HG03103 (cell line): Measurements from ENCODE around the gene DBF4.
"Not testable (repeated sequence)": the region's sequence is repeated elsewhere in the genome, so short reads cannot be mapped to it uniquely, and the experiment has no call there.

Source experiments
- ATAC-seq: cut with Tn5 transposase; IDR thresholded peaks from one replicate; pipeline ENCODE4 v1.9.1; 2021; ENCODE audit warnings: low read depth; ENCODE audit not compliant: unreplicated experiment

Gene DBF4

DNA sequence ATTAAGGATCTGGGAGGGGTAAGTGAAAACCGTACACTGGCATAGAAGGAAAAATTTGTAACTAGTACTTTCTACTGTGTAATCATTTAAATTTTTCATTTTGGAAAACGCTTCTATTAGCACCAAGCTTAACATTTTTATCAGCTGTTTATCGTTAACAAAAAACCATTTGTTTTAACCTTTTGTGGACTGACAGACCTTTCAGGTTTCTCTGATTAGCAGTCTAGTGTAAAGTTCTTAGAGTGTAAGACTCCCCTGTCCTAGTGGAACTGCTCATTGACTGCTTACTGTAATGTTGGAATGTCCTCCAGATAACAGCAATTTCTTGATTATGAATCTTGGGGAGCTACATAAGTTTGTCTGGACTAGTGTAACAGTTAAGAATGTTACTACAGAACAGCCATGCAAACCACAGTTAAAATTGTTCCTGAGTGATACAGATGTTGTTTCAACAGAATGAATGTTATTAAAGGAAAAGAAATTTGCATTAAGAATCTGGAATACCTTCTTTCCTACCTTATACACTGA is 2.0 kb downstream of the DBF4 start:
- no peak for ATAC-seq

DNA sequence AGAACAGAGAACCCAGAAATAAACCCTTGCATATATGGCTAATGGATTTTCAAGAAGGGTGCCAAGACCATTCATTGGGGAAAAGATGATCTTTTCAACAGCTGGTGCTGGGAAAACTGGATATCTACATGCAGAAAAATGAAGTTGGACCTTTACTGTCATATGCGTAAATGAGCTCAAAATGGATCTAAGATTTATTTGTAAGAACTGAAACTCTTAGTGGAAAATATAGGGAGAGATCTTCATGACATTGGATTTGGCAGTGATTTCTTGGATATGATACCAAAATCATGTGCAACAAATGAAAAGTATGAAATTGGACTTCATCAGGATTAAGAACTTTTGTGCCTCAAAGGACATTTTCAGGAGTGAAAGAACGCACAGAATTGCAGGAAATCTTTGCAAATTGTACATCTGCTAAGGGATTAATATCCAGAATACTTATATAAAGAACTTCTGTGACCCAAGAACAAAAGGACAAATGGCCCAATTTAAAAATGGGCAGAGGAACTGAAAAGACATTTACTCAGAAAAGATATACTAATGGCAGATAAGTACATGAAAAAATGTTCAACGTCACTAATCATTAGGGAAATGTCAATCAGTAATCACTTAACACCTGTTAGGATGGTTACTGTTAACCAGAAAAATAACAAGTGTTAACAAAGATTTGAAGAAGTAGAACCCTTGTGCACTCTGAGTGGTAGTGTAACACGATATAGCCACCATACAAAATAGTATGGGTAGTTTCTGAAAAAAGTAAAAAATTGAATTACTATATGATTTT is 6.1 kb downstream of the DBF4 start:
- ATAC-seq, result no peak

DNA sequence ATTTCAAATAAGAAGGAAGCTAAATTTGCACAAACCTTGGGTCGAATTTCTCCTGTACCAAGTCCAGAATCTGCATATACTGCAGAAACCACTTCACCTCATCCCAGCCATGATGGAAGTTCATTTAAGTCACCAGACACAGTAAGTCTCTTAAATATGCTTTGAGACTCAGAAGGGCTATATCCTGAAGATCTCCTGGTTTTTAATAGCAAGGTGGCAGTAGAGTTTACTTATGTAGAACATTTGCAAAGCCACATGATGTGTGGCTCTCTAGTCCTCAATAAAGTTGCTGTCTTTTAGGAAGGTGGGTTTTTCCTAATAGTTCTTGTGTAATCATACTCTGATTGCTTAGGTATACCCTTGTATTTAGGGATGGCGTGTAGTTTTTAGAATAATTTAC is 8.7 kb downstream of the DBF4 start:
- ATAC-seq, result no peak

DNA sequence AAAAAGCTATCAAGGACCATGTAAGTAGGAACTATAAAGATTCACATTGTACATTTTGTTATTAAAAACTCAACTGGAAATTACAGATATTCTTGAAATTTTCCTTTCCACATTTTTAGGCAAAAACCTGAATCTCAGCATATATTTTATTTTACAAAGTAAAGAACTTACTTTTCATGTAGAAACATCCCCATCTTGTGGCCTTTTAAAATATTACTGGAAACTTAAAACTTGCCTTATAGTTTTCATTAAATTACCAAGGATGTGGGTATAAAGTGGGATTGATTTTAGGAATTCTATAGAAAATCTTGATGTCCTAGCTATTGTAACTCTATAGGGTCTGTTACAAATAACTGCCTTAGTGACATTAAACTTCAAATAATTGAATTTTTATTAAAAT is 10.6 kb downstream of the DBF4 start:
- no peak for ATAC-seq

DNA sequence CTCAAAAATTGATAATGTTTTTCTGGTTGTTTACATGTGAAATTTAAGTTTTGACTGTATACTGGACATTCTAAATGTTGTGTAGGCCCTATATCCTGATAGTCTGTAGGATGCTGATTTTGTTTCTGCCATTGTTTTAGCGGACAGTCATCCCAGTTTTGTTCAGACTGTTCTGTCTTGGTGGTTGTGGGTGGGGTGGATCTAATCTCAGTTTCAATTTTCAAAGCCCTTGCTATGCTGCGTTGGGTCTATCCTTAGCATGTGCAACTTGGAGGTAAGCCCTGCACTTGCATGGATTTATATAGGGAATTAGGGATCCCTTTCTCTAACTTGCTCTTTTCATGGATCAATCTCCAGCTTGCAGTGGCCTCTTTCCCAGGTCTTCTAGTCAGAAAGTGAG is 19.1 kb downstream of the DBF4 start:
- ATAC-seq, result no peak

DNA sequence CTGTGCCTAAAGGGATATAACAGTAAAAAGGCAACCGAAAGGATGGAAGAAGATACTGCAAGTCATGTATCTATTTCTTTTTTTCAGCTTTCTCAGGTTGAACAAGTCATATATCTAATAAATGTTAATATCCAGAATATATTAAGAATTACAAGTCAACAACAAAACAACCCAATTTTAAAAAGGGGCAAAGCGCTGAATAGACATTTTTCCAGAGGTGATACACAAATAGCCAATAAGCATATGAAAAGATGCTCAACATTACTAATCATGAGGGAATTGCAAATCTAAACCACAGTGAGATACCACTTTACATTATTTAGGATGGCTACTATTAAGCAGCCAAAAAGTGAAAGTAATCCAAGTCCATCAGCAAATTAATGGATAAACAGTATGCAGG is 23.0 kb downstream of the DBF4 start:
- ATAC-seq, result no peak

DNA sequence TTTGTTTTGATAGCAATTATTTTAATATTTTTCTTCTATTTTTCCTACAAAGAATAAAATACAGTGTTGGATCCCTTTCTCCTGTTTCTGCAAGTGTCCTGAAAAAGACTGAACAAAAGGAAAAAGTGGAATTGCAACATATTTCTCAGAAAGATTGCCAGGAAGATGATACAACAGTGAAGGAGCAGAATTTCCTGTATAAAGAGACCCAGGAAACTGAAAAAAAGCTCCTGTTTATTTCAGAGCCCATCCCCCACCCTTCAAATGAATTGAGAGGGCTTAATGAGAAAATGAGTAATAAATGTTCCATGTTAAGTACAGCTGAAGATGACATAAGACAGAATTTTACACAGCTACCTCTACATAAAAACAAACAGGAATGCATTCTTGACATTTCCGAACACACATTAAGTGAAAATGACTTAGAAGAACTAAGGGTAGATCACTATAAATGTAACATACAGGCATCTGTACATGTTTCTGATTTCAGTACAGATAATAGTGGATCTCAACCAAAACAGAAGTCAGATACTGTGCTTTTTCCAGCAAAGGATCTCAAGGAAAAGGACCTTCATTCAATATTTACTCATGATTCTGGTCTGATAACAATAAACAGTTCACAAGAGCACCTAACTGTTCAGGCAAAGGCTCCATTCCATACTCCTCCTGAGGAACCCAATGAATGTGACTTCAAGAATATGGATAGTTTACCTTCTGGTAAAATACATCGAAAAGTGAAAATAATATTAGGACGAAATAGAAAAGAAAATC is 31.0 kb downstream of the DBF4 start:
- ATAC-seq, result not testable (repeated sequence)

DNA sequence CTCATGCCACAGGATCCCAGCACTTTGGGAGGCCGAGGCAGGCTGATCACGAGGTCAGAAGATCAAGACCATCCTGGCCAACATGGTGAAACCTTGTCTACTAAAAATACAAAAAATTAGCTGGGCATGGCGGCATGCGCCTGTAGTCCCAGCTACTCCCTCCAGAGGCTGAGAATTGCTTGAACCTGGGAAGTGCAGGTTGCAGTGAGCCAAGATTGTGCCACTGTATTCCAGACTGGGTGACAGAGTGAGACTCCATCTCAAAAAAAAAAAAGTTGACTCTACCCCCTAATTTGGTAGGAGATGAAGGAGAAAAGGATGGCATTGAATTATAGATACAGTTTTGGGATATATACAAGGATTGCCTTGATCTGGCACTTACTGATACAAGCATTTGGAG is 32.5 kb downstream of the DBF4 start:
- ATAC-seq, result not testable (repeated sequence)

DNA sequence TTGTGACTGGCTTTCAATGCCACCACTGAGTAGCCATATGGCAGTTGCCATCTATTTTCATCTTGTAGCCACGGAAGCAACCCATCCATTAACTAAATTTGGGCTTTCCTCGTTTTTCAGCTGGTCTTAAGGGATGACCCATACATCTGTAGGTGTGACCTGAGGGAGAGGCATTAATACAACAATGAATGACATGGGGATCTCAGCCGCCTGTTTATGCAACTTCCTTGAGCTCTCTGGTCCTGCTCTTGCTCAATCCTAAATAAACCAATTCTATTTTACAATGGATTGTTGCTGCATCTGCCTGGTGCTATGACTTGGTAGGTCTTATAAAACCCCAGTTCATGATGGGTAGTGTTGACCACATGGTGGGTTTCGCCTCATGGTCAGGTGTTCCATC is 35.8 kb downstream of the DBF4 start:
- no peak for ATAC-seq

DNA sequence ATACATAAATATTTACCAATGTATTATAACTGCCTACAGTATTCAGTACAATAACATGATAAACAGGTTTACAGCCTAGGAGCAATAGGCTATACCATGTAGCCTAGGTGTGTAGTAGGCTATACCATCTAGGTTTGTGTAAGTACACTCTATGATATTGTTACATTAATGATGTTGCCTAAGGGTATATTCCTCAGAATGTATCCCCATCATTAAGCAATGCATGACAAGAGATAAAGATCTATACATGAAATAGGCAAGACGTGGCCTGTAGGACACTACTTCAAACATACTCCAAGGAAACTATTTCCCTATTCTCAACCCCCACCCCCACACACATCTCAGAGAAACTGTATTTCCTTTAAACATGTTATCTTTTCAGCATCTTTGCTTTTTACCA is 42.4 kb downstream of the DBF4 start:
- ATAC-seq, result no peak

DNA sequence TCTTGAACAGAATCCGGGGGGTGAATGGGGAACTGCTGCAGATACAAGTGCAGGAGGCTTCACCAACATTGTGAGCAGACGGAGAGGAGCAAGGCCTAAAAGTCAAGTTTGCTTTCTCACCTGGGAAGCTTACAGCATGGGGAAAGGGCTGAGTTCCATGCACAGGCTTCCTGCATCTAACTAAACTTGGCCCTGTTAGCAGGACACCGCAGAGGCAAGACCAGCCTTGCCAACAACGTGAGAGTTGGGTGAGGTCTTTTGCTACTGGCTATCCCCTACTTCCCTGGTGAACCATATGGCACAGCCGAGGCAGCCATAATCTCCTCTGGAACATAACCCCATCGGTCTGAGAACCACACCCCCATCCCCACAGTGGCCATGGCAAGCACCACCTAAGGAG is 43.6 kb downstream of the DBF4 start:
- ATAC-seq, result no peak

DNA sequence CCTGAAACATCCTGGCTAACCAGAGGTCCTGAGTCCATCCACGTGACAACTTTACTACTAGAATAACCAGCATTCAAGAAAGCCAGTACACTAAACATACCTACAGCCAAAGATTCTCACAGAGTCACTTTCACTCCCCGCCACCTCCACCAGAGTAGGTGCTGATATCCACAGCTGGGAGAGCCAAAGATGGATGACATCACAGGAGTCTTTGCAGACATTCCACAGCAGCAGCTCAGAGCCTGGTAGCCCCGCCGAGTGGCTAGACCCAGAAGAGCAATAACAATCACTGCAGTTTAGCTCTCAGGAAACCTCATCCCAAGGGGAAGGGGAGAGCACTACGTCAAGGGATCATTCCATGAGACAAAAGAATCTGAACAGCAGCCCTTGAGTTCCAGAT is 44.3 kb downstream of the DBF4 start:
- no peak for ATAC-seq

DNA sequence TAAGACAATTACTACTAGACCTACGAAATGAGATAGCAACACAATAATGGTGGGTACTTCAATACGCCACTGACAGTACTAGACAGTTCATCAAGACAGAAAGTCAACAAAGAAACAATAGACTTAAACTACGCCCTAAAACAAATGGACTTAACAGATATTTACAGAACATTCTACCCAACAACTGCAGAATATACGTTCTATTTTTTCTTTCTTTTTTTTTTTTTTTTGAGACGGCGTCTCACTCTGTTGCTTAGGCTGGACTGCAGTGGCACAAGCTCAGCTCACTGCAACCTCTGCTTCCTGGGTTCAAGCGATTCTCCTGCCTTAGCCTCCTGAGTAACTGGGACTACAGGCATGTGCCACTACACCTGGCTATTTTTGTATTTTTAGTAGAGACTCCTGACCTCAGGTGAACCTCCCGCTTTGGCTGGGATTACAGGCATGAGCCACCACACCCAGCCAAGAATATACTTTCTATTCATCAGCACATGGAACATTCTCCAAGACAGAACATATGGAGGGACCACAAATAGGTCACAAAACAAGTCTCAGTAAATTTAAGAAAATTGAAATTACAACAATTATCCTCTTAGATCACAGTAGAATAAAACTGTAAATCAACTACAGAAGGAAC is 46.6 kb downstream of the DBF4 start:
- not testable (repeated sequence) for ATAC-seq

DNA sequence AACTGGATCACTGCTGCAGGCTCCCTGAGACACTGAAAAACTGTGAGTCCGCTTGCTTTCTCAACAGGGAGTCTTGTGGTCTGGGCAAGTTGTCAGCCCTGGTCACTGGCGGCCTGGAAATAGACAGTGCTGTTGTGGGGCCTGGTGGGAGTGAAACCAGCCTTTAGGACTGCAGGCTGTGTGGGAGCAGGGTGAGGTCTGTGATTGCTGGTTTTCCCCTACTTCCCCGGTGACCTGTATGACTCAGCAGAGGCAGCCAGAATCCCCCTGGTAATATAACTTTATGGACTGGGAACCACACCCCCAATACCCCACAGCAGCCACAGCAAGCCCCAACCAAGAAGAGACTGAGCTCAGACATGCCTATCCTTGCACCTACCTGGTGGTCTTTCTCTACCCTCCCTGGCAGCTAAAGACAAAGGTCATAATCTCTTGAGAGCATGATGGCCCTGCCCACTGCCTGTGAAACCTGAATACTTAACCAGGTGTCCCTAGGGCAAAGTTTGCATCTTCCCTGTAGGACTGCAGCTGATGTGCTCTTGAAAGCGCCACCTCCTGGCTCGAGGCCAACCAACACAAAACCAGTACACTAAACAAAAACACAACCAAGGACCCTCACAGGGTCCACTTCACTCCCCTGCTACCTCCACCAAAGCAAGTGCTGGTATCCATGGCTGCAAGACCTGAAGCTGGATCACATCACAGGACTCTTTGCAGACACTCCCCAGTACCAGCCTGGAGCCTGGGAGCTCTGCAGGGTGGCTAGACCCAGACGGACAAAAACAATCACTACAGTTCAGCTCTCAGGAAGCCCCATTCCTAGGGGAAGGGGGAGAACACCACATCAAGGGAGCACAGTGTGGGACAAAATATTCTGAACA is 50.5 kb downstream of the DBF4 start:
- peak; percentile 95 for ATAC-seq

DNA sequence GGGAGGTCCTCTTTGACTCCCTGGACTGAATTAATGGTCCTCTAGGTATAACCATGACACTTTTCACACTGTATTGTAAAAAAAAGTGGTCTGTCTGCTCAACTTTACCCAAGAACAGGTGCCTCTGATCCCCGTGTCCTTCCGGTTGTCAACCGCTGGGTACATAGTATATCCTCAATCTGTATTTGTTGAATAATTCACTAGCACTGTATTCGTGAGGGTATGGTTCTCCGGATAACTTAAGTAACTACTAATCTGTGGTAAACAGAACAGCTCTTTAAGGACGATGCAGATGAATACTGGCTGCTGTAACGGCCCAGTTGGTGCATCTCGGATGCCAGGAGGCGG is 57.3 kb downstream of the DBF4 start:
- peak; percentile 24 for ATAC-seq

DNA sequence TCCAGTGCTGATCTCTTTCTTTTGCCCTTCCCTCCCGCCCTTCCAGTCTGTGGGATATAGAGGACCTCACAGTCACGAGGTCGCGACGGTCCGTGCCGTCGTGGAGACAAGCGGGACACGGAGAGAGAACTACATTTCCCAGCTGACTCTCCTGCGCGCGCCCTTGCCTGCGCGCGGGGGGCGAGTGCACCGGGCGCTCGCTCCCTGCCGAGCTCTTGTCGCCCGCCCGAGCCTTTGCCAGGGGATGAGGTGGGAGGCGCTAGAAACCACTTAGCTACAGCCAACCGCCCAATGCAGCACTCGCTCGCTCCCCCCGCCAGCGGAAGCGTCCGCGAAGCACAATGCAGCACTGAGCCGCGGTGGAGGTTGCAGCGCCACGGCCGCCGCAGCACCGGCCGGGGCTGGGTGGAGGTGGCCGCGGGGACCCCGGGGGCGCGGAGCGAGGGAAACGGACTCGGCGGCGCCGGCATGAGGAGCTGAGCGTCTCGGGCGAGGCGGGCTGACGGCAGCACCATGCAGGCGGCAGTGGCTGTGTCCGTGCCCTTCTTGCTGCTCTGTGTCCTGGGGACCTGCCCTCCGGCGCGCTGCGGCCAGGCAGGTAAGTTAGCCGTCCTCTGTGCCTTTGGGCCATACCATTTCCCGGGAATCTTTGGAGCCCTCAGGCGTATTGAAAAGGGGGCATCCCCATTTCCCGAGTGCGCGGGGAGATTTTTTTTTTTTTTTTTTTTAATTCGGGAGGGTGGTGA is 57.8 kb downstream of the DBF4 start, which contains the start of gene ADAM22:
Gene ADAM22, plus strand, starts transcription at position 299 of the 746 bp plus-strand sequence. Its CDS starts 215 bp downstream, at position 514.
- peak; percentile 95 for ATAC-seq

DNA sequence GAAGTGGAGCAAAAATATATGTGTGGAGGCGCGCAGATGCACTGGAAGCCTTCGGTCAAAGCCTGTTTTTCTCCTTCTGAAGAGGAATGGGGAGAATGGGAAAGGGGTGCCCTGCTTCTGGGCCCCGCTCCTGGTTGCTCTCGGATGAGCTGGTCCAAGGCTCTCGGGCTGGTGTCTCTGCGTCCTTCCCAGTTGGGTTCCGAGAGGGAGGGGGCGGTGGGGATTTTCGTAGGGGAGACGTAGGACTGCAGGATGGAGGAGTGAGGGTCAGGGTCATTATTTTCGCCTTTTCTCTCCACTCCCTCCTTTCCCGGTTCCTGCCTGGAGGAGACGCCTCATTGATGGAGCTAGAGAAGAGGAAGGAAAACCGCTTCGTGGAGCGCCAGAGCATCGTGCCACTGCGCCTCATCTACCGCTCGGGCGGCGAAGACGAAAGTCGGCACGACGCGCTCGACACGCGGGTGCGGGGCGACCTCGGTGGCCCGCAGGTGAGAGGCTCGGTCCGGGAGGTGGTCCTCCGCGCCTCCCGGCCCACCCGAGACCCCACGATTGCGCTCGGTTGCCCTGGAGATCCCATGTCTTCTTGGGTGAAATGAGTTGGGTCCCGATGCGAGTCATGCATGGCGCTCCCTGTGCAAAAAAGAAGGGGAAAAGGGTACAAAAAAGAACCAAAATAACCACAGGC is 58.5 kb downstream of the DBF4 start:
- ATAC-seq, result no peak

DNA sequence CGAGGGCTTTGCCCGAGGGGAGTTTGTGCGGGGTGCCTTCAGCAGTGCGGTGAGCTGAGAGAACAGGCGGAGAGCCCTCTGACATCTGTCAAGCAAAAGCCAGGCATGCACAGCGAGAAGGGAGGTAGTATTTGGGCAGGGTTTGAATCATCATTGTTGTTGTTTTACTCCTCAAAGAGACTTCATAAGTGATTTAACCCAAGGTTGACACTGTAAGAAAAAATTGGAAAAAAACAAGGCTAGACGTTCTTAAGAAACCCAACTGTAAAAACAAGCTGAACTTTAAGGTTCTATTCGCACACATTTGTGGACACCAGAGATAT is 59.1 kb downstream of the DBF4 start:
- no peak for ATAC-seq

DNA sequence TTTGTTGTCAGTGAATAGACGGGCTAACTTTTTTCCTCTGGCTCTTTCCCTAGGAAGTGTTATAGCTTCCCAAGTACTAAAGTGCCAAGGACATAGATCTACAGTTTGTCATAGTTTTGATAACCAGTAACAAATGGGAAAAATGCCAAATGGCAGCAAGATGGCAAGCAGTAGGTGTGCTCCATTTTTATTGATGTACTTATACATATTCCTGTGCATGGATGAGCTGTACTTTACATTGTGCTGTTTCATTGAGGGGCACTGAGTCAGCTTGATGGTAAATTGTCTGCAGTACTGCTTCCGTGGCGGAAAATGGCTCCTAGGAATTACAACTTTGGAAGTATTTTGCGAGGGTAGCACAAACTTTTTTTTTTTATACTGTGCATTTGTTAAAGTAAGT is 64.8 kb downstream of the DBF4 start:
- no peak for ATAC-seq
